HEK293 (cell line): ENCODE data around the gene ERLEC1.
"Not testable (repeated sequence)": the region's sequence is repeated elsewhere in the genome, so short reads cannot be mapped to it uniquely, and the experiment has no call there.

Source experiments
- CTCF ChIA-PET: fragments of 350-600 bp; formaldehyde crosslinking; extraction: SDS; loops from one replicate; lab custom pipeline; 2021; ENCODE audit warnings: antibody characterized with exemption; lab: Yijun Ruan, JAX
- POLR2A ChIA-PET: fragments of 300-600 bp; formaldehyde crosslinking; extraction: SDS; loops from one replicate; lab custom pipeline; 2020; ENCODE audit warnings: antibody characterized with exemption, inconsistent platforms; lab: Yijun Ruan, JAX
- H3K27ac ChIP-seq: fragments of 200-500 bp; sonication (Bioruptor generic); 2 replicates; pipeline ENCODE4 v1.5.1; 2014; ENCODE audit warnings: low read depth, low read length, control low read depth, inconsistent platforms; ENCODE audit errors: extremely low read depth
- H3K36me3 ChIP-seq, 2 experiments: fragments of 200-500 bp in 1 of 2; sonication (Bioruptor generic) in 1 of 2; 1 replicate in 1 of 2; 2 replicates in 1 of 2; pipeline ENCODE4 v1.5.1; 2014 to 2017; ENCODE audit warnings: inconsistent platforms in 2 of 2, low read length in 2 of 2; ENCODE audit not compliant: control insufficient read depth in 2 of 2, insufficient read depth in 1 of 2
- H3K4me1 ChIP-seq: fragments of 200-500 bp; sonication (Bioruptor generic); 2 replicates; pipeline ENCODE4 v1.5.1; 2014; ENCODE audit warnings: mild to moderate bottlenecking, low read length, inconsistent platforms; ENCODE audit not compliant: control insufficient read depth, insufficient read depth
- H3K4me3 ChIP-seq: 2 replicates; pipeline ENCODE4 v1.5.1; 2011; ENCODE audit warnings: low read depth, mild to moderate bottlenecking, control low read depth, low read length, moderate library complexity
- H3K9me3 ChIP-seq: fragments of 200-500 bp; sonication (Bioruptor generic); 2 replicates; pipeline ENCODE4 v1.5.1; 2014; ENCODE audit warnings: low read depth, low read length, inconsistent platforms; ENCODE audit not compliant: control insufficient read depth, insufficient read depth
- SP2 ChIP-seq: fragments of 450-650 bp; formaldehyde crosslinking; IDR thresholded peaks from 2 replicates; pipeline ENCODE4 v1.5.1; 2016; ENCODE audit warnings: missing biosample characterization, missing genetic modification characterization
- ZNF140 ChIP-seq: fragments of 450-650 bp; formaldehyde crosslinking; IDR thresholded peaks from 2 replicates; pipeline ENCODE4 v1.5.1; 2016; ENCODE audit warnings: missing biosample characterization, missing genetic modification characterization
- ZNF174 ChIP-seq: fragments of 450-650 bp; formaldehyde crosslinking; IDR thresholded peaks from 2 replicates; pipeline ENCODE4 v1.5.0; 2017; ENCODE audit warnings: missing biosample characterization, mild to moderate bottlenecking, missing genetic modification characterization
- ZNF214 ChIP-seq: fragments of 450-650 bp; formaldehyde crosslinking; IDR thresholded peaks from 2 replicates; pipeline ENCODE4 v1.5.1; 2017; ENCODE audit warnings: missing biosample characterization, mild to moderate bottlenecking, missing genetic modification characterization, borderline replicate concordance
- ZNF514 ChIP-seq: fragments of 450-650 bp; formaldehyde crosslinking; IDR thresholded peaks from 2 replicates; pipeline ENCODE4 v1.5.1; 2016; ENCODE audit warnings: missing biosample characterization, missing genetic modification characterization
- ZNF596 ChIP-seq: fragments of 450-650 bp; IDR thresholded peaks from 2 replicates; pipeline ENCODE4 v1.5.0; 2018; ENCODE audit warnings: missing biosample characterization, mild to moderate bottlenecking, missing genetic modification characterization, moderate library complexity
- ZNF610 ChIP-seq: fragments of 450-650 bp; formaldehyde crosslinking; IDR thresholded peaks from 2 replicates; pipeline ENCODE4 v1.5.1; 2016; ENCODE audit warnings: missing biosample characterization, missing genetic modification characterization, borderline replicate concordance
- ZSCAN16 ChIP-seq: fragments of 450-650 bp; formaldehyde crosslinking; IDR thresholded peaks from 2 replicates; pipeline ENCODE4 v1.5.1; 2016; ENCODE audit warnings: missing biosample characterization, missing genetic modification characterization
- ZSCAN23 ChIP-seq: fragments of 450-650 bp; formaldehyde crosslinking; IDR thresholded peaks from 2 replicates; pipeline ENCODE4 v1.5.1; 2016; ENCODE audit warnings: missing biosample characterization, missing genetic modification characterization
- ZSCAN30 ChIP-seq: fragments of 450-650 bp; IDR thresholded peaks from 2 replicates; pipeline ENCODE4 v1.5.1; 2018; ENCODE audit warnings: missing biosample characterization, mild to moderate bottlenecking, missing genetic modification characterization, moderate library complexity
- TF ChIP-seq, protein P1 (sequence below): fragments of 450-650 bp; formaldehyde crosslinking; IDR thresholded peaks from 2 replicates; pipeline ENCODE4 v1.5.1; 2017; ENCODE audit warnings: missing biosample characterization, missing genetic modification characterization

Gene ERLEC1

DNA sequence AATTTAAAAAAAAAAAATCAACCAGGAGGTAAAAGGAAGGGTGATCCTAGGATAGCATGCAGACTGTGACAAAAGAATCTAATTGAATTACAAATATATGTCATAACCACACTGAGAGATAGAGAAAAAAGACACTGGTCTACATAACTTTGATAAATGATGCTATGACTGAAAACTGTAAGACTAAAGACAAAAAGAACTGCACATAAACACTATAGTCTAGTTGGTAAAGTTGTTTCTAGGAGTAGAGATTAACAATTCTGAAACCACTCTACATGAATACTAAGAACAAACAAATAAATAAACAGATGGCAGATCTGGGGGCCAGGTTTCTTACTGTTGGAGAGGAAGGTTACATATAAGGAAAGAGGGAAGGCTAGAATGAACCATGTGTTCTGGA, 33.8 kb upstream of the ERLEC1 start:
- Histone ChIP-seq H3K27ac (no peak overlapping the region), H3K4me3 (no peak overlapping the region), H3K9me3 (no peaks in the 10 kb centered on the region), H3K4me1 (no peaks in the 10 kb centered on the region), H3K36me3 (peaks cover 4 to 30% of the 10 kb centered on the region in 2 experiments; a peak in 2 of 3 replicates)
- TF ChIP-seq ZNF610 (no peak), ZNF214 (tag by site-specific recombination) (no peak)
- ChIA-PET CTCF (interaction anchor here (0.6 kb wide), 1 partner anchor 139 kb away, joined by 3 read pairs; no protein-coding TSS in a partner anchor), POLR2A (no interaction called here)

DNA sequence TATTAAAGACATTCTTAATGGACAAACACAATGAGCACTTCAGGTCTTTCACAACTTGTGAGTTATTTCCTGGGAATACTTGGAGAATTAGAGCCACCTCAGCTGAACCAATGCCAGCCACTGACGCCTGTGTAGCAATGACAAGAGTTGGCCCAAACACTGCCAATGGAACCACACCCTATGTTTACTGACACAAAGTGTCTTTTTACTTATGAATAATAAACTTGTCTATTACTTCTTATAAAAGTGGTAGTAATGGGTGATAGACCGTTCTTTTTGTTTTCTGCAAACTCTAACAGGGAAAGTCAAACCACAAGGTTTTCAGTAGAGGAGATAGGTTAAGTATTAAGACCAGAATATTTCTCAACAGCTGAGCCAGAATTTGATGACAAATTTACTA, 31.7 kb upstream of the ERLEC1 start:
- no peak overlapping the region for H3K27ac ChIP-seq
- no peak overlapping the region for H3K4me3 ChIP-seq
- peaks cover 4 to 29% of the 10 kb centered on the region in 2 experiments; a peak in 2 of 3 replicates for H3K36me3 ChIP-seq
- ChIA-PET CTCF (interaction anchor here (0.7 kb wide), 1 partner anchor 920 kb away, joined by 3 read pairs; no protein-coding TSS in a partner anchor), POLR2A (no interaction called here)
- H3K9me3 ChIP-seq, result no peaks in the 10 kb centered on the region
- no peak for TF ChIP-seq SP2 (tag by site-specific recombination)
- no peak for TF ChIP-seq ZNF596
- no peak for TF ChIP-seq ZNF140
- H3K4me1 ChIP-seq, result no peaks in the 10 kb centered on the region

GRCh38 chr2:53756644-53757043, 30.2 kb upstream of the ERLEC1 start:
- Histone ChIP-seq H3K36me3 (peaks cover 4 to 31% of the 10 kb centered on the region in 2 experiments; a peak in 2 of 3 replicates), H3K27ac (no peak overlapping the region), H3K4me3 (no peak overlapping the region), H3K9me3 (no peaks in the 10 kb centered on the region), H3K4me1 (no peaks in the 10 kb centered on the region)
- TF ChIP-seq ZSCAN23 (tag by site-specific recombination), result no peak
- CTCF ChIA-PET, result interaction anchor here (0.7 kb wide), 1 partner anchor 47 kb away, joined by 3 read pairs; no protein-coding TSS in a partner anchor
- POLR2A ChIA-PET, result interaction anchor here (0.9 kb wide), 1 partner anchor 11 kb away, joined by 4 read pairs; the partner anchor contains the start of gene CHAC2

DNA sequence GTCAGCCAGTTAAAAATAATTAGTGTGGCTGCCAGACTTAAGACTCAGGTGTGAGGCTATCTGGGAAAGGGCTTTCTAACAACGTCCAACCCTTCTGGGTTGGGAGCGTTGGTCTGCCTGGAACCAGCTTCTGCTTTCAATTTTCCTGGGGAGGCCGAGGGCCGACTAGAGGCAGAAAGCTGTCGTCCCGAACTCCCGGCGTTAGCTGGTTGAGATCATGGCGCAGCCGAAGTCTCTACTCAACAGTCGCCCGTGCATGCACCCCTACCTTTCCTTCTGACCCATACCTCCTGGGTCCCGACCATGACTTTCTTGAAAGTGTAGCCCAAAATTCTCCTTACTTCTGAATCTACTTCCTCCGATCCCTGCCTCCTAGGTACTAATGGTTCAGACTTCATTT, 29.6 kb upstream of the ERLEC1 start:
- H3K9me3 ChIP-seq, CTCF ChIA-PET, H3K4me1 ChIP-seq, H3K4me3 ChIP-seq, POLR2A ChIA-PET, H3K27ac ChIP-seq: not testable (repeated sequence)
- peaks cover 4 to 35% of the 10 kb centered on the region in 2 experiments; a peak in 2 of 3 replicates for H3K36me3 ChIP-seq

DNA sequence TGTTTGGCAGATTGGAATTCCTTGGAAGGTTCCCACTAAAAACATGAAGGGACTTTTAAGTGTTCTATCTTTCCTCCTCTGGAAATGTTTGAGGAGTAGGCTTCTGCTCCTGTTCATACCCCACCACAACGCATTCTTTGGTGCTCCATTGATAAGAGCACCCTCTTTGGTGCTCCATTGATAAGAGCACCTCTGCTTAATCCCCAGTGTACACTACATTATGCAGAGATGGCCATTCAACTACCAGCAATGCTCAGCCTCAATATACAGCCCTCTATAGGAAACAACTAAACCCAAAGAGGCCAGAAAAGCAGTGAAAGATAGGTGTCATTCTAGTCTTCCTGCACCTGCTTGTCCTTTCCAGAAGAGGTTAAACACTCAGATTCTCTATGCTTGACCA, 21.1 kb upstream of the ERLEC1 start:
- ChIA-PET POLR2A (no interaction called here), CTCF (interaction anchor here (0.5 kb wide), 1 partner anchor 14 kb away, joined by 3 read pairs; no protein-coding TSS in a partner anchor)
- Histone ChIP-seq H3K27ac (no peak overlapping the region), H3K36me3 (peaks cover 5 to 37% of the 10 kb centered on the region in 2 experiments; a peak in 2 of 3 replicates), H3K4me3 (no peak overlapping the region), H3K4me1 (0 out of 2 replicates have a peak, but pooled peaks cover 6% of the 10 kb centered on the region), H3K9me3 (no peaks in the 10 kb centered on the region)
- TF ChIP-seq ZNF174 (tag by site-specific recombination) (no peak), ZNF514 (tag by site-specific recombination) (no peak), ZSCAN16 (tag by site-specific recombination) (no peak), ZSCAN30 (no peak)
- TF ChIP-seq, protein P1, sequence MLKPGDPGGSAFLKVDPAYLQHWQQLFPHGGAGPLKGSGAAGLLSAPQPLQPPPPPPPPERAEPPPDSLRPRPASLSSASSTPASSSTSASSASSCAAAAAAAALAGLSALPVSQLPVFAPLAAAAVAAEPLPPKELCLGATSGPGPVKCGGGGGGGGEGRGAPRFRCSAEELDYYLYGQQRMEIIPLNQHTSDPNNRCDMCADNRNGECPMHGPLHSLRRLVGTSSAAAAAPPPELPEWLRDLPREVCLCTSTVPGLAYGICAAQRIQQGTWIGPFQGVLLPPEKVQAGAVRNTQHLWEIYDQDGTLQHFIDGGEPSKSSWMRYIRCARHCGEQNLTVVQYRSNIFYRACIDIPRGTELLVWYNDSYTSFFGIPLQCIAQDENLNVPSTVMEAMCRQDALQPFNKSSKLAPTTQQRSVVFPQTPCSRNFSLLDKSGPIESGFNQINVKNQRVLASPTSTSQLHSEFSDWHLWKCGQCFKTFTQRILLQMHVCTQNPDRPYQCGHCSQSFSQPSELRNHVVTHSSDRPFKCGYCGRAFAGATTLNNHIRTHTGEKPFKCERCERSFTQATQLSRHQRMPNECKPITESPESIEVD (tag by site-specific recombination), result no peak
